Hepatocyte (in vitro differentiated cells): ENCODE data around the gene APBB1.

Experiments
- EZH2 ChIP-seq: fragments of 200-600 bp; sonication (generic); IDR thresholded peaks from 2 replicates; pipeline ENCODE4 v1.6.1; 2016; ENCODE audit warnings: antibody characterized with exemption, mild to moderate bottlenecking, borderline replicate concordance
- TF ChIP-seq, protein P1 (sequence below): fragments of 200-600 bp; sonication (generic); IDR thresholded peaks from 2 replicates; pipeline ENCODE4 v1.5.1; 2016; ENCODE audit warnings: antibody characterized with exemption, mild to moderate bottlenecking; ENCODE audit not compliant: poor library complexity

DNA sequence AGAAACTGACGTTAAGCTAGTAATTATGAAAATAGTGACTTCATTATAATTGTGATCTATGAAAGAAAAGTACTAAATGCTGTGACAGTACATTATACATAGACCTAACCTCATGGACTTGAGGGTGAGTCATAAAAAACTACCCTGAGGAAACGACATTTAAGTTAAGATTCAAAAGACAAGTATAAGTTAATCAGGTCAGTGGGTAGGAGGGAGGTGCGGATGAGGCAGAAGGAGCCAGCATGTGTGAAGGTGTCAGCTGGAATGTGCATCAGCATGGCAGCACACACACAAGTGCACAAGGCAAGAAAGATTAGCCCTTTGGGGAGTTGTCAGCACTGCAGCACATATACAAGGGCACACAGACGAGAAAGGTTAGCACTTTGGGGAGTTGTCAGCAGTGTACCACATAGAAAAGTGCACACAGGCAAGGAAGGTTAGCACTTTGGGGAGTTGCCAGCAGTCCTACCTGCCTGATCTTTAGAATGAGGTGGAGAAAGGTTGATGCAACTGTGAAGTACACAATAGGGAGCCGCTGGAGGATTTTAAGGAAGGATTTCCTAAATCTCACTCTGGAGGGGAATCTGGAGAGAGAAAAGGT lies 67.0 kb downstream of the APBB1 start:
- TF ChIP-seq, protein P1, sequence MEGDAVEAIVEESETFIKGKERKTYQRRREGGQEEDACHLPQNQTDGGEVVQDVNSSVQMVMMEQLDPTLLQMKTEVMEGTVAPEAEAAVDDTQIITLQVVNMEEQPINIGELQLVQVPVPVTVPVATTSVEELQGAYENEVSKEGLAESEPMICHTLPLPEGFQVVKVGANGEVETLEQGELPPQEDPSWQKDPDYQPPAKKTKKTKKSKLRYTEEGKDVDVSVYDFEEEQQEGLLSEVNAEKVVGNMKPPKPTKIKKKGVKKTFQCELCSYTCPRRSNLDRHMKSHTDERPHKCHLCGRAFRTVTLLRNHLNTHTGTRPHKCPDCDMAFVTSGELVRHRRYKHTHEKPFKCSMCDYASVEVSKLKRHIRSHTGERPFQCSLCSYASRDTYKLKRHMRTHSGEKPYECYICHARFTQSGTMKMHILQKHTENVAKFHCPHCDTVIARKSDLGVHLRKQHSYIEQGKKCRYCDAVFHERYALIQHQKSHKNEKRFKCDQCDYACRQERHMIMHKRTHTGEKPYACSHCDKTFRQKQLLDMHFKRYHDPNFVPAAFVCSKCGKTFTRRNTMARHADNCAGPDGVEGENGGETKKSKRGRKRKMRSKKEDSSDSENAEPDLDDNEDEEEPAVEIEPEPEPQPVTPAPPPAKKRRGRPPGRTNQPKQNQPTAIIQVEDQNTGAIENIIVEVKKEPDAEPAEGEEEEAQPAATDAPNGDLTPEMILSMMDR: no peak
- no peak for TF ChIP-seq EZH2
